Measurements from ENCODE around the gene MPC1.

DNA sequence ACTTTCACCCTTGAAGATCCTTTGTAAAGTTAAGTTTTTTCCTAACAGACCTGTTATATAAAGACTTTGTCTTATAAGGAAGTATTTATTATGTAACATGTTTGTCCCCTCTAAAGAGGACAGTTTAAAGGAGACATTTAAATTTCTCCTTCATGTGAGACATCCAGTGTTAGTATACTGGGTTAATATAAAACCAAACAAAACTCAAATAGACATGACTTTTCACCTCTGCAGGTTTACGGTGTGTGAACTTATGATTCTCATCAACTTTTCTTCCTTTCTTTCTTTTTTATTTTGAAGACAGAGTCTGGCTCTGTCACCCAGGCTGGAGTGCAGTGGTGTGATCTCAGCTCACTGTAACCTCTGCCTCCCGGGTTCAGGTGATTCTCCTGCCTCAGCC, 17.4 kb upstream of the MPC1 start:
- TF ChIP-seq, protein P1, sequence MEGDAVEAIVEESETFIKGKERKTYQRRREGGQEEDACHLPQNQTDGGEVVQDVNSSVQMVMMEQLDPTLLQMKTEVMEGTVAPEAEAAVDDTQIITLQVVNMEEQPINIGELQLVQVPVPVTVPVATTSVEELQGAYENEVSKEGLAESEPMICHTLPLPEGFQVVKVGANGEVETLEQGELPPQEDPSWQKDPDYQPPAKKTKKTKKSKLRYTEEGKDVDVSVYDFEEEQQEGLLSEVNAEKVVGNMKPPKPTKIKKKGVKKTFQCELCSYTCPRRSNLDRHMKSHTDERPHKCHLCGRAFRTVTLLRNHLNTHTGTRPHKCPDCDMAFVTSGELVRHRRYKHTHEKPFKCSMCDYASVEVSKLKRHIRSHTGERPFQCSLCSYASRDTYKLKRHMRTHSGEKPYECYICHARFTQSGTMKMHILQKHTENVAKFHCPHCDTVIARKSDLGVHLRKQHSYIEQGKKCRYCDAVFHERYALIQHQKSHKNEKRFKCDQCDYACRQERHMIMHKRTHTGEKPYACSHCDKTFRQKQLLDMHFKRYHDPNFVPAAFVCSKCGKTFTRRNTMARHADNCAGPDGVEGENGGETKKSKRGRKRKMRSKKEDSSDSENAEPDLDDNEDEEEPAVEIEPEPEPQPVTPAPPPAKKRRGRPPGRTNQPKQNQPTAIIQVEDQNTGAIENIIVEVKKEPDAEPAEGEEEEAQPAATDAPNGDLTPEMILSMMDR (IDR thresholded peaks at IDR 0.05 in 8 of 11, conservative IDR thresholded peaks at IDR 0.05 in 3 of 11) = no peak
- no peak for TF ChIP-seq POLR2A (IDR thresholded peaks at IDR 0.05)
